GM12864 (cell line): Measurements from ENCODE around the gene ATP8B4.

ENCODE experiments used
- DNase-seq: peaks from one replicate; pipeline ENCODE4 v3.0.0-alpha.2; 2011; ENCODE audit warnings: low read depth
- H3K4me3 ChIP-seq: 2 replicates; pipeline ENCODE4 v1.5.1; 2011; ENCODE audit warnings: mild to moderate bottlenecking, low read depth, low read length, control low read depth
- TF ChIP-seq, protein P1 (sequence below): IDR thresholded peaks from 2 replicates; pipeline ENCODE4 v1.5.1; 2011; ENCODE audit warnings: low read depth, mild to moderate bottlenecking, moderate library complexity, low read length, control low read depth, inconsistent platforms; ENCODE audit errors: missing control alignments

Gene ATP8B4

DNA sequence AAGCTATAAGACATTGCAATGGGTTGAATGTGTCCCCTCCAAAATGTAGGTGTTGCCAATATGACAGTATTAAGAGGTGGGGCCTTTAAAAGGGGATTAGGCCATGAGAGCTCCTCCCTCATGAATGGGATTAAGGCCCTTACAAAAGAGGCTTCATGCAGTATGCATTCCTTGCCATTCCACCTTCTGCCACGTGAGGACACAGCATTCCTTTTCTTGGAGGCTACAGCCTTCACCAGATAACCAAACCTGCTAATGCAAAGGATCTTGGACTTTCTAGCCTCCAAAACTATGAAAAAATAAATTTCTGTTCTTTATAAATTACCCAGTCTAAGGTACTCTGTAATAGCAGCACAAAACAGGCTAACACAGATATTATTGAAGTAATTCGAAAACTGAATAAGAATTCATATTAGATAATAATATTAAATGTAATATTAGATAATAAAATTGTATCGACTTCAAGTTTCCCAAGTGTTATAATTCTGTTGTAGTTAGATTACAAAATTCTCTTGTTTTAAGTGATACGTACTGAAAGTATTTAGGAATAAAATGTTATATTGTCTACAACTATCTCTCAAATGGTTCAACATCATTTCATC is 29.4 kb upstream of the ATP8B4 start:
- TF ChIP-seq, protein P1, sequence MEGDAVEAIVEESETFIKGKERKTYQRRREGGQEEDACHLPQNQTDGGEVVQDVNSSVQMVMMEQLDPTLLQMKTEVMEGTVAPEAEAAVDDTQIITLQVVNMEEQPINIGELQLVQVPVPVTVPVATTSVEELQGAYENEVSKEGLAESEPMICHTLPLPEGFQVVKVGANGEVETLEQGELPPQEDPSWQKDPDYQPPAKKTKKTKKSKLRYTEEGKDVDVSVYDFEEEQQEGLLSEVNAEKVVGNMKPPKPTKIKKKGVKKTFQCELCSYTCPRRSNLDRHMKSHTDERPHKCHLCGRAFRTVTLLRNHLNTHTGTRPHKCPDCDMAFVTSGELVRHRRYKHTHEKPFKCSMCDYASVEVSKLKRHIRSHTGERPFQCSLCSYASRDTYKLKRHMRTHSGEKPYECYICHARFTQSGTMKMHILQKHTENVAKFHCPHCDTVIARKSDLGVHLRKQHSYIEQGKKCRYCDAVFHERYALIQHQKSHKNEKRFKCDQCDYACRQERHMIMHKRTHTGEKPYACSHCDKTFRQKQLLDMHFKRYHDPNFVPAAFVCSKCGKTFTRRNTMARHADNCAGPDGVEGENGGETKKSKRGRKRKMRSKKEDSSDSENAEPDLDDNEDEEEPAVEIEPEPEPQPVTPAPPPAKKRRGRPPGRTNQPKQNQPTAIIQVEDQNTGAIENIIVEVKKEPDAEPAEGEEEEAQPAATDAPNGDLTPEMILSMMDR, result peak; percentile 35
- no peak for DNase-seq
- no peak overlapping the region for H3K4me3 ChIP-seq

- DNase-seq, result no peak
- no peak overlapping the region for H3K4me3 ChIP-seq
- TF ChIP-seq, protein P1, result no peak
These were observed 27.6 kb upstream of the ATP8B4 start for GRCh38 chr15:50146632-50147031.

GRCh38 chr15:50145451-50145872 is 26.4 kb upstream of the ATP8B4 start:
- DNase-seq, result no peak
- no peak overlapping the region for H3K4me3 ChIP-seq
- TF ChIP-seq, protein P1, result peak; percentile 37

- DNase-seq, result no peak
- TF ChIP-seq, protein P1, result no peak
- no peak overlapping the region for H3K4me3 ChIP-seq
These were observed 25.5 kb upstream of the ATP8B4 start for GRCh38 chr15:50144341-50145120.

DNA sequence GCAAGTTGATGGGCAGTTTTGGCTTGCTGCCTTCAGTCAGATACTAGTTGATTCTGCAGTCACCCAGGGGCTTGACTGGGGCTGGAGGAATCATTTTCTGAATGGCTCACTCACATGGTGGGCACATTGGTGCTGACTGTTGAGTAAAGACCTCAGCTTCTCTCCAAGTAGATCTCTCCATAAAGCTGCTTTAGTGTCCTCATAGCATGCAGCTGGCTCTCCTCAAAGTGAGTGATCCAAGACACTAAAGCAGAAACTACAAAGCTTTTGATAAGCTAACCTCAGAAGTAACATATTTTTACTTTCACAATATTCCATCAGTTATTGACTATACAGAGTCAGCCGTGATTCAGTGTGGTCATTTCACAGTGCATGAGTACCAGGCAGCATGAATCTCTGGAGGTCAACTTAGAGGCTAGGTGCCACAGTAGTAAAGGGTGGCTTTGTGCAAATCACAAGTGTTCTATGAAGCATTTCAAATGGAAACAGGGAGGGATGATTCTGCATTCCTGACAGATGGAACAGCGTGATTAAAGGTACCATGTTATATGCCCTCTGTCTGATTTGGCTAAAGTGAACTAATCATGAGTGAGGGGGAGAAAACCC is 24.3 kb upstream of the ATP8B4 start:
- no peak for DNase-seq
- TF ChIP-seq, protein P1, result no peak
- no peak overlapping the region for H3K4me3 ChIP-seq

- TF ChIP-seq, protein P1, result no peak
- no peak overlapping the region for H3K4me3 ChIP-seq
- DNase-seq, result no peak
These were observed 22.8 kb upstream of the ATP8B4 start for GRCh38 chr15:50141856-50142255.
